IMR-90 (cell line): ENCODE measurements around the gene CCDC51. TPM values are rescaled to one million over a fixed set of nuclear protein-coding genes. Genes with fewer than 3 reads are reported as not detected.
A peak's percentile ranks its signal among the peaks of the same experiment; 100 is the strongest.

Experiments used
- ATAC-seq: fragments of 200-7000 bp; cut with Tn5 transposase; 2 replicates; pipeline ENCODE4 v1.9.1; 2020; ENCODE audit warnings: low read depth, mild to moderate bottlenecking, moderate library complexity
- BruUV-seq: library from RNA; stranded (reverse); fragments of 400-500 nt; replicated peaks from 2 replicates; lab custom pipeline; 2021; lab: Mats Ljungman, UMichigan
- CTCF ChIA-PET: fragments of 300-600 bp; formaldehyde crosslinking; extraction: SDS; loops from one replicate; lab custom pipeline; 2021; ENCODE audit warnings: antibody characterized with exemption; lab: Yijun Ruan, JAX
- POLR2A ChIA-PET: fragments of 300-600 bp; sonication (Branson Sonifier 250); formaldehyde crosslinking; loops from one replicate; lab custom pipeline; 2022; ENCODE audit warnings: antibody characterized with exemption; ENCODE audit not compliant: unreplicated experiment; lab: Charles Lee
- DNase-seq: peaks from one replicate; pipeline ENCODE4 v3.0.0; 2013
- H2AFZ ChIP-seq: replicated peaks from 2 replicates; pipeline ENCODE3; 2013; ENCODE audit warnings: low read length, mild to moderate bottlenecking; ENCODE audit not compliant: poor library complexity
- H2AK5ac ChIP-seq: 2 replicates; pipeline ENCODE4 v1.6.1; 2013; ENCODE audit warnings: low read depth, low read length, inconsistent platforms
- H2AK9ac ChIP-seq: replicated peaks from 2 replicates; pipeline ENCODE3; 2013; ENCODE audit warnings: mild to moderate bottlenecking, low read depth, low read length, moderate library complexity; ENCODE audit not compliant: poor library complexity
- H2BK120ac ChIP-seq: 2 replicates; pipeline ENCODE4 v1.6.1; 2013; ENCODE audit warnings: low read depth, low read length, inconsistent platforms
- H2BK15ac ChIP-seq: 3 replicates; pipeline ENCODE4 v1.6.1; 2013; ENCODE audit warnings: low read depth, low read length, inconsistent platforms
- H2BK20ac ChIP-seq: 2 replicates; pipeline ENCODE4 v1.6.1; 2013; ENCODE audit warnings: low read depth, mild to moderate bottlenecking, inconsistent platforms, low read length, moderate library complexity
- H2BK5ac ChIP-seq: 2 replicates; pipeline ENCODE4 v1.6.1; 2013; ENCODE audit warnings: mild to moderate bottlenecking, low read depth, low read length, inconsistent platforms; ENCODE audit not compliant: poor library complexity, severe bottlenecking
- H3K14ac ChIP-seq: replicated peaks from 2 replicates; pipeline ENCODE4 v1.6.1; 2013; ENCODE audit warnings: low read depth, low read length, inconsistent platforms
- H3K18ac ChIP-seq: 2 replicates; pipeline ENCODE4 v1.6.1; 2013; ENCODE audit warnings: low read depth, low read length, control low read depth
- H3K23ac ChIP-seq: 2 replicates; pipeline ENCODE4 v1.6.1; 2013; ENCODE audit warnings: low read depth, low read length, inconsistent platforms
- H3K27ac ChIP-seq: 2 replicates; pipeline ENCODE4 v1.5.1; 2013; ENCODE audit warnings: mild to moderate bottlenecking, control low read depth, low read length; ENCODE audit not compliant: insufficient read depth
- H3K27me3 ChIP-seq: 2 replicates; pipeline ENCODE4 v1.6.1; 2013; ENCODE audit warnings: low read length; ENCODE audit not compliant: control insufficient read depth, insufficient read depth
- H3K36me3 ChIP-seq: 2 replicates; pipeline ENCODE4 v1.6.1; 2013; ENCODE audit warnings: low read length, mixed read lengths; ENCODE audit not compliant: control insufficient read depth, insufficient read depth
- H3K4ac ChIP-seq: 2 replicates; pipeline ENCODE4 v1.6.1; 2013; ENCODE audit warnings: low read depth, low read length, inconsistent platforms
- H3K4me1 ChIP-seq: 2 replicates; pipeline ENCODE4 v1.6.1; 2013; ENCODE audit warnings: low read length, mixed read lengths; ENCODE audit not compliant: control insufficient read depth, insufficient read depth
- H3K4me2 ChIP-seq: 2 replicates; pipeline ENCODE4 v1.6.1; 2013; ENCODE audit warnings: low read depth, mild to moderate bottlenecking, control low read depth, low read length, moderate library complexity
- H3K4me3 ChIP-seq: 2 replicates; pipeline ENCODE4 v1.5.1; 2013; ENCODE audit warnings: low read depth, mild to moderate bottlenecking, control low read depth, low read length, moderate library complexity; ENCODE audit not compliant: insufficient read depth
- H3K56ac ChIP-seq: 2 replicates; pipeline ENCODE4 v1.6.1; 2013; ENCODE audit warnings: low read length, inconsistent platforms; ENCODE audit not compliant: insufficient read depth; ENCODE audit errors: extremely low read depth
- H3K79me1 ChIP-seq, 2 experiments: 2 replicates each; pipeline ENCODE4 v1.6.1; 2013; ENCODE audit warnings: low read length in 2 of 2, inconsistent platforms in 1 of 2, low read depth in 1 of 2
- H3K9ac ChIP-seq: 2 replicates; pipeline ENCODE4 v1.6.1; 2013; ENCODE audit warnings: low read depth, low read length, control low read depth
- H3K9me1 ChIP-seq: 2 replicates; pipeline ENCODE4 v1.6.1; 2013; ENCODE audit warnings: low read length, inconsistent platforms; ENCODE audit not compliant: insufficient read depth
- H3K9me3 ChIP-seq: 2 replicates; pipeline ENCODE4 v1.6.1; 2013; ENCODE audit warnings: low read length; ENCODE audit not compliant: control insufficient read depth, insufficient read depth
- H4K20me1 ChIP-seq: 2 replicates; pipeline ENCODE4 v1.6.1; 2013; ENCODE audit warnings: low read length, inconsistent platforms; ENCODE audit not compliant: insufficient read depth
- H4K5ac ChIP-seq: 2 replicates; pipeline ENCODE4 v1.6.1; 2013; ENCODE audit warnings: mild to moderate bottlenecking, low read depth, low read length, control low read depth
- H4K8ac ChIP-seq, 2 experiments: 2 replicates each; pipeline ENCODE4 v1.6.1; 2013; ENCODE audit warnings: low read depth in 2 of 2, low read length in 2 of 2, control low read depth in 1 of 2, inconsistent platforms in 1 of 2
- H4K91ac ChIP-seq: 2 replicates; pipeline ENCODE4 v1.6.1; 2013; ENCODE audit warnings: low read depth, low read length, inconsistent platforms; ENCODE audit not compliant: insufficient read depth
- CEBPB ChIP-seq: IDR thresholded peaks from 2 replicates; pipeline ENCODE4 v1.6.1; 2012; ENCODE audit warnings: low read depth, low read length, improper control_type of control experiment
- CHD1 ChIP-seq: IDR thresholded peaks from 2 replicates; pipeline ENCODE4 v1.6.1; 2012; ENCODE audit warnings: low read depth, low read length, improper control_type of control experiment
- CTCF ChIP-seq: conservative IDR thresholded peaks from 2 replicates; pipeline ENCODE4 v1.5.1; 2012; ENCODE audit warnings: mild to moderate bottlenecking, low read depth, low read length, improper control_type of control experiment
- ELK1 ChIP-seq: fragments of 150-350 bp; IDR thresholded peaks from 2 replicates; pipeline ENCODE4 v1.6.1; 2016; ENCODE audit warnings: low read depth, mild to moderate bottlenecking, low read length, moderate library complexity, borderline replicate concordance
- MAFK ChIP-seq: IDR thresholded peaks from 2 replicates; pipeline ENCODE4 v1.6.1; 2012; ENCODE audit warnings: low read depth, low read length, improper control_type of control experiment
- MAZ ChIP-seq: IDR thresholded peaks from 2 replicates; pipeline ENCODE4 v1.6.1; 2012; ENCODE audit warnings: low read depth, mild to moderate bottlenecking, low read length, improper control_type of control experiment, moderate library complexity, borderline replicate concordance
- MXI1 ChIP-seq: IDR thresholded peaks from 2 replicates; pipeline ENCODE4 v1.6.1; 2012; ENCODE audit warnings: low read depth, mild to moderate bottlenecking, low read length, moderate library complexity, borderline replicate concordance
- NFE2L2 ChIP-seq: fragments of 150-350 bp; IDR thresholded peaks from 2 replicates; pipeline ENCODE4 v1.6.1; 2016; ENCODE audit warnings: low read depth, mild to moderate bottlenecking, low read length
- POLR2A ChIP-seq: IDR thresholded peaks from 2 replicates; pipeline ENCODE4 v1.6.1; 2012; ENCODE audit warnings: mild to moderate bottlenecking, low read depth, low read length
- RAD21 ChIP-seq: IDR thresholded peaks from 2 replicates; pipeline ENCODE4 v1.6.1; 2012; ENCODE audit warnings: low read length, improper control_type of control experiment
- RCOR1 ChIP-seq: IDR thresholded peaks from 2 replicates; pipeline ENCODE4 v1.6.1; 2012; ENCODE audit warnings: mild to moderate bottlenecking, low read length, improper control_type of control experiment; ENCODE audit not compliant: insufficient replicate concordance
- RFX5 ChIP-seq: IDR thresholded peaks from 2 replicates; pipeline ENCODE4 v1.8.0; 2012; ENCODE audit warnings: low read depth, mild to moderate bottlenecking, low read length, moderate library complexity
- SMC3 ChIP-seq: fragments of 150-350 bp; IDR thresholded peaks from 2 replicates; pipeline ENCODE4 v1.6.1; 2016; ENCODE audit warnings: low read depth, mild to moderate bottlenecking, antibody characterized with exemption, low read length, moderate library complexity
- USF2 ChIP-seq: fragments of 150-350 bp; IDR thresholded peaks from 2 replicates; pipeline ENCODE4 v1.6.1; 2017; ENCODE audit warnings: mild to moderate bottlenecking, antibody characterized with exemption, low read length, low read depth
- WGBS, 2 experiments: methylation state at CpG; one replicate each; pipeline versions ENCODE4 v1.1.5 to v1.1.7; 2013; ENCODE audit warnings: missing lambda C conversion rate in 2 of 2; ENCODE audit not compliant: insufficient read length in 1 of 2; ENCODE audit errors: extremely low coverage in 2 of 2; 5-methylcytosine and 5-hydroxymethylcytosine counted together
- dilution Hi-C: fragments of 300-500 bp; cut with HindIII; formaldehyde crosslinking; loops from one replicate; pipeline ENCODE4 v1.14.3; 2018; ENCODE audit warnings: low sequenced_read_pairs; ENCODE audit not compliant: unreplicated experiment
- in situ Hi-C: fragments of 300-500 bp; cut with MboI; formaldehyde crosslinking; loops from 3 replicates; pipeline ENCODE4 v1.14.3; 2019; ENCODE audit warnings: low sequenced_read_pairs, inconsistent platforms, mixed read lengths
- intact Hi-C: fragments of 100-400 bp; cut with micrococcal nuclease; formaldehyde crosslinking; loops from 2 replicates; pipeline ENCODE4 v1.10.0; 2022
- polyA plus RNA-seq, 3 experiments: library from polyadenylated mRNA; depleted of rRNA; stranded (reverse); fragments of >200 nt; gene quantifications; 2 replicates each; pipeline ENCODE4 v1.2.3, GENCODE V29; 2012; ENCODE audit warnings: low replicate concordance in 1 of 3
- total RNA-seq: library from RNA; depleted of rRNA; stranded (reverse); fragments of >200 nt; gene quantifications from 2 replicates; pipeline ENCODE4 v1.2.3, GENCODE V29; 2012

Gene CCDC51
- total and polyA plus RNA-seq, 2 of the 4 experiments (the other 2 are of a cell fraction) = 11.0 to 16.1 TPM

GRCh38 chr3:48428572-48429316, 11.2 kb downstream of the CCDC51 start:
- Histone ChIP-seq H3K18ac (no peak overlapping the region; the same call in 1 of the 2 replicates), H3K4me2 (peak overlapping the region; percentile 71), H3K23ac (peak overlapping the region; percentile 64; the same call in 1 of the 2 replicates), H3K9ac (peak overlapping the region; percentile 43), H2BK5ac (peak overlapping the region; percentile 8), H3K4me3 (peak overlapping the region; percentile 50), H2AK9ac (peak overlapping the region; percentile 90), H4K5ac (no peak overlapping the region), H3K56ac (no peak overlapping the region), H3K14ac (peak overlapping the region; percentile 60; the same call in 1 of the 2 replicates), H4K20me1 (peaks cover 30% of the 10 kb centered on the region), H2BK20ac (no peak overlapping the region), H2BK120ac (no peak overlapping the region; the same call in 1 of the 2 replicates), H3K27me3 (no peaks in the 10 kb centered on the region), H2AK5ac (peak overlapping the region; percentile 64; the same call in 1 of the 2 replicates), H2BK15ac (no peak overlapping the region), H3K9me3 (no peaks in the 10 kb centered on the region), H2AFZ (peak overlapping the region; percentile 98), H3K79me1 (peaks cover 21 to 52% of the 10 kb centered on the region in 2 experiments; a peak in 3 of 4 replicates), H3K9me1 (peaks cover 16% of the 10 kb centered on the region), H3K36me3 (peaks cover 17% of the 10 kb centered on the region), H4K8ac (peak overlapping the region in 1 of 2 experiments; percentile 80; a peak in 2 of 4 replicates), H3K27ac (peak overlapping the region; percentile 14; the same call in 1 of the 2 replicates), H3K4ac (peak overlapping the region; percentile 60), H3K4me1 (peaks cover 29% of the 10 kb centered on the region), H4K91ac (peak overlapping the region; percentile 28)
- WGBS, 2 experiments = 1% methylated on average over 39 of the region's 60 CpGs; no CpG with 5 or more reads in 1 of the 2 experiments
- POLR2A ChIA-PET = no interaction called here
- BruUV-seq = no TSS peak
- peak; percentile 18 for DNase-seq
- intact Hi-C loops = no loop called here
- ATAC-seq = peak; percentile 60
- in situ Hi-C loops = no loop called here
- dilution Hi-C loops = no loop called here
- CTCF ChIA-PET = interaction anchor here (1.2 kb wide), 1 partner anchor 28 kb away, joined by 3 read pairs; no protein-coding TSS in a partner anchor
- no peak for TF ChIP-seq MXI1
- no peak for TF ChIP-seq CTCF
- no peak for TF ChIP-seq USF2
- TF ChIP-seq NFE2L2 = no peak
- TF ChIP-seq MAFK = no peak
- TF ChIP-seq ELK1 = no peak
- TF ChIP-seq SMC3 = no peak
- TF ChIP-seq CEBPB = no peak
- TF ChIP-seq POLR2A = no peak
- TF ChIP-seq RAD21 = no peak
- no peak for TF ChIP-seq CHD1
- no peak for TF ChIP-seq RCOR1
- no peak for TF ChIP-seq RFX5
- TF ChIP-seq MAZ = no peak; the same call in 1 of the 2 replicates
